HepG2 (cell line): ENCODE results near the gene TRIM67. TPM values are rescaled to one million over a fixed set of nuclear protein-coding genes. Genes with fewer than 3 reads are reported as not detected.

Source experiments
- ATAC-seq: fragments of 200-7000 bp; cut with Tn5 transposase; 3 replicates; pipeline ENCODE4 v1.9.1; 2020; ENCODE audit warnings: mild to moderate bottlenecking, moderate library complexity
- BruUV-seq: library from RNA; stranded (reverse); fragments of 400-500 nt; replicated peaks from 2 replicates; lab custom pipeline; 2021; lab: Mats Ljungman, UMichigan
- CTCF ChIA-PET: fragments of 300-600 bp; formaldehyde crosslinking; extraction: SDS; loops from one replicate; lab custom pipeline; 2021; ENCODE audit warnings: low total read pairs, inconsistent platforms, low intra/inter-chr PET ratio; lab: Yijun Ruan, JAX
- POLR2A ChIA-PET: fragments of 350-600 bp; sonication (Branson Sonifier 250); formaldehyde crosslinking; loops from one replicate; lab custom pipeline; 2020; ENCODE audit warnings: antibody characterized with exemption, inconsistent platforms; lab: Yijun Ruan, JAX
- DNase-seq: peaks from one replicate; pipeline ENCODE4 v3.0.0-alpha.2; 2015; ENCODE audit warnings: low spot score
- FAIRE-seq: peaks from 3 replicates; lab custom pipeline; 2011; peaks lifted over from hg19 to GRCh38; lab: Jason Lieb, UNC
- H2AFZ ChIP-seq: one replicate; pipeline ENCODE4 v1.6.1; 2011; ENCODE audit warnings: low read length, inconsistent platforms
- H3K27ac ChIP-seq: fragments of 300-600 bp; 3 replicates; pipeline ENCODE4 v1.8.0; 2011; ENCODE audit warnings: mixed run types, mild to moderate bottlenecking, mixed read lengths, low read length, inconsistent platforms; ENCODE audit not compliant: insufficient read depth; ENCODE audit errors: extremely low read length
- H3K27me3 ChIP-seq, 2 experiments: fragments of 200-600 bp in 1 of 2; 2 replicates in 1 of 2; 3 replicates in 1 of 2; pipeline versions ENCODE4 v1.6.0 to v1.8.0; 2011; ENCODE audit warnings: low read length in 2 of 2, mild to moderate bottlenecking in 2 of 2, moderate library complexity in 2 of 2, inconsistent platforms in 1 of 2; ENCODE audit not compliant: insufficient read depth in 2 of 2, control insufficient read depth in 1 of 2
- H3K36me3 ChIP-seq, 2 experiments: fragments of 200-600 bp in 1 of 2; replicated peaks in 1 of 2; 2 replicates in 1 of 2; 3 replicates in 1 of 2; pipeline versions ENCODE4 v1.5.1 to v1.8.0; 2011; ENCODE audit warnings: low read length in 2 of 2, inconsistent platforms in 1 of 2; ENCODE audit not compliant: insufficient read depth in 2 of 2, control insufficient read depth in 1 of 2
- H3K4me1 ChIP-seq: 2 replicates; pipeline ENCODE4 v1.5.1; 2012; ENCODE audit warnings: low read length, inconsistent platforms; ENCODE audit not compliant: insufficient read depth
- H3K4me2 ChIP-seq: 2 replicates; pipeline ENCODE4 v1.6.0; 2011; ENCODE audit warnings: low read depth, low read length, inconsistent platforms
- H3K4me3 ChIP-seq, 3 experiments: fragments of 200-600 bp in 1 of 3; sonication (generic), shearing (Covaris generic) in 1 of 3; replicated peaks in 1 of 3; 2 replicates each; pipeline ENCODE4 v1.5.1; 2011 to 2016; ENCODE audit warnings: low read length in 3 of 3, inconsistent platforms in 2 of 3, low read depth in 2 of 3, mild to moderate bottlenecking in 2 of 3, control low read depth in 1 of 3, mixed read lengths in 1 of 3; ENCODE audit not compliant: insufficient read depth in 1 of 3
- H3K79me2 ChIP-seq: one replicate; pipeline ENCODE4 v1.6.1; 2011; ENCODE audit warnings: low read length, inconsistent platforms; ENCODE audit not compliant: insufficient read depth
- H3K9ac ChIP-seq: 2 replicates; pipeline ENCODE4 v1.6.0; 2011; ENCODE audit warnings: mild to moderate bottlenecking, low read depth, low read length, inconsistent platforms; ENCODE audit not compliant: insufficient read depth
- H3K9me3 ChIP-seq: 2 replicates; pipeline ENCODE4 v1.5.1; 2012; ENCODE audit warnings: mild to moderate bottlenecking, low read length
- H4K20me1 ChIP-seq: 2 replicates; pipeline ENCODE4 v1.6.0; 2011; ENCODE audit warnings: inconsistent platforms, mild to moderate bottlenecking, low read length, moderate library complexity; ENCODE audit not compliant: insufficient read depth
- ADNP ChIP-seq: sonication (generic); formaldehyde crosslinking; IDR thresholded peaks from 2 replicates; pipeline ENCODE4 v1.4.0; 2020; ENCODE audit warnings: missing genetic modification reagents
- ATRX ChIP-seq: sonication (generic); formaldehyde crosslinking; IDR thresholded peaks from 2 replicates; pipeline ENCODE4 v1.4.0; 2020; ENCODE audit warnings: missing genetic modification reagents, borderline replicate concordance
- GATA4 ChIP-seq: sonication (generic); IDR thresholded peaks from 2 replicates; pipeline ENCODE4 v1.6.1; 2016; ENCODE audit warnings: antibody characterized with exemption, low read depth, borderline replicate concordance
- HBP1 ChIP-seq: IDR thresholded peaks from 2 replicates; pipeline ENCODE4 v1.6.1; 2016; ENCODE audit warnings: low read depth, control low read depth
- HOXA9 ChIP-seq: sonication (generic); formaldehyde crosslinking; IDR thresholded peaks from 2 replicates; pipeline ENCODE4 v1.8.1; 2022; ENCODE audit warnings: missing genetic modification reagents, mild to moderate bottlenecking, moderate library complexity, borderline replicate concordance
- MTERF4 ChIP-seq: sonication (generic); formaldehyde crosslinking; IDR thresholded peaks from 2 replicates; pipeline ENCODE4 v1.8.0; 2023; ENCODE audit warnings: mild to moderate bottlenecking, missing genetic modification reagents
- PHF20 ChIP-seq: sonication (generic); formaldehyde crosslinking; IDR thresholded peaks from 2 replicates; pipeline ENCODE4 v1.5.0; 2020; ENCODE audit warnings: mild to moderate bottlenecking, missing genetic modification reagents
- RFX1 ChIP-seq: fragments of 450-650 bp; IDR thresholded peaks from 2 replicates; pipeline ENCODE4 v1.6.1; 2017
- SKI ChIP-seq: fragments of 450-650 bp; IDR thresholded peaks from one replicate; pipeline ENCODE4 v1.6.1; 2018; ENCODE audit warnings: mild to moderate bottlenecking; ENCODE audit not compliant: partially characterized antibody
- TFAP4 ChIP-seq: sonication (generic); IDR thresholded peaks from 2 replicates; pipeline ENCODE4 v1.6.1; 2016; ENCODE audit warnings: low read depth, borderline replicate concordance
- XRCC5 ChIP-seq: fragments of 200-400 bp; formaldehyde crosslinking; optimal IDR thresholded peaks from 2 replicates; pipeline ENCODE3; 2017; ENCODE audit warnings: mild to moderate bottlenecking, low read length
- ZBTB43 ChIP-seq: sonication (generic); formaldehyde crosslinking; conservative IDR thresholded peaks from 2 replicates; pipeline ENCODE4 v1.4.0; 2020; ENCODE audit warnings: missing genetic modification reagents
- ZNF598 ChIP-seq: sonication (generic); formaldehyde crosslinking; IDR thresholded peaks from 2 replicates; pipeline ENCODE4 v1.5.1; 2020; ENCODE audit warnings: mild to moderate bottlenecking, missing genetic modification reagents, borderline replicate concordance
- ZSCAN5A ChIP-seq: sonication (generic); formaldehyde crosslinking; IDR thresholded peaks from 2 replicates; pipeline ENCODE4 v1.8.0; 2022; ENCODE audit warnings: mild to moderate bottlenecking, missing genetic modification reagents, borderline replicate concordance
- WGBS: methylation state at CpG from one replicate; pipeline ENCODE4 v1.1.6; 2017; ENCODE audit warnings: low lambda C conversion rate; 5-methylcytosine and 5-hydroxymethylcytosine counted together
- in situ Hi-C: cut with HindIII; loops from 2 replicates; pipeline ENCODE4 v1.10.0; 2017; ENCODE audit warnings: low pct_unique_long_range_greater_than_20kb; ENCODE audit not compliant: extremely low pct_ligation_motif_present
- intact Hi-C: fragments of 100-400 bp; cut with micrococcal nuclease; formaldehyde crosslinking; loops from one replicate; pipeline ENCODE4 v1.10.0; 2022; ENCODE audit not compliant: unreplicated experiment
- polyA plus RNA-seq, 8 experiments: library from polyadenylated mRNA; depleted of rRNA in 3 of 8; stranded (reverse) in 7 of 8; unstranded in 1 of 8; fragments of >200 nt; fragmentation: Illumina TruSeq in 4 of 8; extraction: Trizol in 4 of 8; gene quantifications; 2 replicates each; pipeline versions ENCODE4 v1.2.1 to v1.2.3, GENCODE V29; 2011 to 2016; ENCODE audit warnings: low read depth in 4 of 8, missing spikeins in 1 of 8, mixed read lengths in 1 of 8; ENCODE audit not compliant: insufficient read depth in 1 of 8
- total RNA-seq, 5 experiments: library from RNA; depleted of rRNA; stranded (reverse); fragments of >200 nt; fragmentation: Illumina TruSeq; extraction: Trizol; gene quantifications; 2 replicates each; pipeline ENCODE4 v1.2.3, GENCODE V29; 2016; ENCODE audit warnings: low read depth in 1 of 5

The TRIM67 gene
- total and polyA plus RNA-seq, 2 of the 13 experiments (the other 11 are each of a cell fraction or from before 2014, with no cell fraction given): not detected

GRCh38 chr1:231177936-231178335, 16.1 kb downstream of the TRIM67 start:
- TF ChIP-seq HBP1 (no peak), TFAP4 (no peak), ZSCAN5A (CRISPR knock-in tag) (no peak), SKI (no peak), ATRX (CRISPR knock-in tag) (no peak), ZBTB43 (no peak), MTERF4 (CRISPR knock-in tag) (no peak), GATA4 (no peak), PHF20 (no peak), ZNF598 (no peak), XRCC5 (no peak), ADNP (CRISPR knock-in tag) (no peak), HOXA9 (no peak), RFX1 (no peak)
- Histone ChIP-seq H3K9me3 (0 out of 2 replicates have a peak, but pooled peaks cover 3% of the 10 kb centered on the region), H3K4me1 (no peaks in the 10 kb centered on the region), H2AFZ (no peak overlapping the region), H4K20me1 (no peaks in the 10 kb centered on the region), H3K9ac (no peak overlapping the region), H3K27me3 (peaks cover 3% of the 10 kb centered on the region in 2 experiments; a peak in 2 of 5 replicates), H3K27ac (no peak overlapping the region), H3K79me2 (no peaks in the 10 kb centered on the region), H3K4me3 (no peak overlapping the region), H3K4me2 (no peak overlapping the region), H3K36me3 (no peaks in the 10 kb centered on the region)
- in situ Hi-C loops (no loop called here), intact Hi-C loops (no loop called here)
- no peak for DNase-seq
- ChIA-PET POLR2A (no interaction called here), CTCF (no interaction called here)
- no TSS peak for BruUV-seq
- ATAC-seq: no peak
- FAIRE-seq: no peak
- 5% methylated on average over 1 of the region's 1 CpG for WGBS
